Choroid plexus epithelial cell (primary cell): Measurements from ENCODE around the gene RTN4R.

Source experiments
- DNase-seq: peaks from one replicate; pipeline ENCODE4 v3.0.0-alpha.2; 2010; ENCODE audit warnings: low read depth
- H3K4me3 ChIP-seq: 2 replicates; pipeline ENCODE4 v1.5.1; 2011; ENCODE audit warnings: low read depth, mild to moderate bottlenecking, control low read depth, low read length, moderate library complexity
- TF ChIP-seq, protein P1 (sequence below): conservative IDR thresholded peaks from 2 replicates; pipeline ENCODE4 v1.5.1; 2011; ENCODE audit warnings: low read depth, mild to moderate bottlenecking, control low read depth, inconsistent platforms, low read length, moderate library complexity

The RTN4R gene

DNA sequence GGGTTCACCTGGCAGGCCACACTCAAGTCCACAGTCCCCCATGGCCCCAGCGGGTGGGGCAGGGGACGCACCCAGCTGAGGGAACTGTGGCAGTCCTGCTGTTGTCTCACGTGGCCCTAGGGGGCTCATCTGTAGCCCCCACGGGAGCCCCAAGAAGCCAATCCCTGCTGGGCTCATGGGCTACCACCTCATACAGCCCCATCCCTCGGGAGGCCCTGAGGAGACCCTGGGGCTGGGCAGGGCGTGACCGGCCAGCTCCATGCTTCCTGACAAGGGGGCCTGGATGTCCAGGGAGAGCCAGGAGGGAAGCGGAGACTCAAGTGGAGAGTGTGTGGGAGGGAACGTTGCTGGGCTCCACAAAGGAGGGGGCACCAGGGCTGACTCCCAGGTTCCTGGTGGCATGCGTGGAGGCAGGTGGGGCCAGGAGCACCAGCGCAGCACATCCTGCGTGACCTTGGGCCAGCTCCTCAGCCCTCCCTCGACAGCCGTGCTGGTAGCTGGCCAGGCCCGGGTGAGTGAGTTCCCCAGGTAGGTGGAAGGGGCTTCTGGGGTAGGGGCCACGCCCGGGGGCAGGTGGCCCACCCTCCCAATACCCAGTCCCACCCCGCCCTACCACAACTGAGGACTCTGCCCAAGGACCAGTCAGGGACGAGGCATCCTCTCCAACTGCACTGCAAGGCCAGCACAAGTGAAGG is 7.9 kb downstream of the RTN4R start:
- DNase-seq: no peak
- TF ChIP-seq, protein P1, sequence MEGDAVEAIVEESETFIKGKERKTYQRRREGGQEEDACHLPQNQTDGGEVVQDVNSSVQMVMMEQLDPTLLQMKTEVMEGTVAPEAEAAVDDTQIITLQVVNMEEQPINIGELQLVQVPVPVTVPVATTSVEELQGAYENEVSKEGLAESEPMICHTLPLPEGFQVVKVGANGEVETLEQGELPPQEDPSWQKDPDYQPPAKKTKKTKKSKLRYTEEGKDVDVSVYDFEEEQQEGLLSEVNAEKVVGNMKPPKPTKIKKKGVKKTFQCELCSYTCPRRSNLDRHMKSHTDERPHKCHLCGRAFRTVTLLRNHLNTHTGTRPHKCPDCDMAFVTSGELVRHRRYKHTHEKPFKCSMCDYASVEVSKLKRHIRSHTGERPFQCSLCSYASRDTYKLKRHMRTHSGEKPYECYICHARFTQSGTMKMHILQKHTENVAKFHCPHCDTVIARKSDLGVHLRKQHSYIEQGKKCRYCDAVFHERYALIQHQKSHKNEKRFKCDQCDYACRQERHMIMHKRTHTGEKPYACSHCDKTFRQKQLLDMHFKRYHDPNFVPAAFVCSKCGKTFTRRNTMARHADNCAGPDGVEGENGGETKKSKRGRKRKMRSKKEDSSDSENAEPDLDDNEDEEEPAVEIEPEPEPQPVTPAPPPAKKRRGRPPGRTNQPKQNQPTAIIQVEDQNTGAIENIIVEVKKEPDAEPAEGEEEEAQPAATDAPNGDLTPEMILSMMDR: no peak

GRCh38 chr22:20259327-20259688 is 8.8 kb downstream of the RTN4R start:
- DNase-seq: no peak
- TF ChIP-seq, protein P1: no peak
- H3K4me3 ChIP-seq: no peak overlapping the region

More for the DNA sequence above, 7.9 kb downstream of the RTN4R start:
- H3K4me3 ChIP-seq: no peak overlapping the region

GRCh38 chr22:20258584-20259326 is 9.4 kb downstream of the RTN4R start:
- DNase-seq: no peak
- TF ChIP-seq, protein P1: peak; percentile 32
- H3K4me3 ChIP-seq: no peak overlapping the region

DNA sequence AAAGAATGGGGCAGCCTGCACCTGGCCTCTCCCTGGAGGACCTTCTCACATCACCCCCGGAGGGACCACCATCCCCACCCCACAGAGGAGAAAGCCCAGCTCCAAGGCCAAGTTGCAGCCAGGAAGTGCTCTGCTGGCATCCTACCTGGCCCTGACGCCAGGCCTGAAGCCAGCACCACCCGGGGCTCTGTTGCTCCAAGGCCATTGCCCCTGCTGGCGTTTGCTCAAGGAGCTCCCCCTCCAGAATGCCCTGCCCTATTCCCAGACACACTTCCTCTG is 10.2 kb downstream of the RTN4R start:
- H3K4me3 ChIP-seq: no peak overlapping the region
- TF ChIP-seq, protein P1: no peak
- DNase-seq: no peak

DNA sequence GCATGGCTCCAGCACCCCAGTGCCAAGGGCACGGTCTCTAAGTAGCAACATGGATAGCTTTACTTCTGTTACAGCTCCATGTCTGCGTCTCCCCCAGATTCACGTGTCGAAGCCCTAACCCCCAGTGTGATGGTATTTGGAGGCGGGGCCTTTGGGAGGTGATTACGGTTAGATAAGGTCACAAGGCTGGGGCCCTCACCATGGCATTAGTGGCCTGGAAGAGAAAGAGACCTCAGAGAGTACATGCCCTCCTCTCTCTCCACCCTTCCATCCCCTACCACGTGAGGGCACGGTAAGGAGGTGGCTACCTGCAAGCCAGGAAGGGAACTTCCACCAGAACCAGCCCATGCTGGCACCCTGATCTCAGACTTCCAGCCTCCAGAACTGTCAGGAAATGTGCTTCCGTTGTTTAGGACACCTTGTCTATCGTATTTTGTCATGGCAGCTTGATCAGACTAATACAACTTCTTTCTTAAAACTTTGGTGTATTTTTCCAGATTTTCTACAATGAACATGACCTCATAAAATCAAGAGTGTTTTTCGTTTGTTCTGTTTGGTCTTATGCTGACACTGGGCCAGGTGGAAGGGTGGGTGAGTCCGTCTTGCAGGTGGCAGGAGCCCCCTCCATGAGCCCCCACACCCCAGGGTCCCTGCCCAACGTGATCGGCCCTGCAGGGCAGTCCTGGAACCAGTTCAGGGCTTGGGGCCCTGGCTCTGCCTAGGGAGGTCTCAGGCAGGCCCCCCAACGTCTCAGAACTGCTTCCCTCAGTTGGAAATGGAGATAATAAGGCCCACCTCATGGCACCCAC is 10.7 kb downstream of the RTN4R start:
- H3K4me3 ChIP-seq: no peak overlapping the region
- TF ChIP-seq, protein P1: no peak
- DNase-seq: no peak

GRCh38 chr22:20256551-20257211 is 11.4 kb downstream of the RTN4R start:
- no peak for DNase-seq
- no peak overlapping the region for H3K4me3 ChIP-seq
- TF ChIP-seq, protein P1: no peak
